Measurements from ENCODE around the gene AXL. TPM values are rescaled to one million over a fixed set of nuclear protein-coding genes. Genes with fewer than 3 reads are reported as not detected.

AXL gene
- total RNA-seq, 4 donors from 2014 or later = 72.0 to 110 (median 88.5) TPM

DNA sequence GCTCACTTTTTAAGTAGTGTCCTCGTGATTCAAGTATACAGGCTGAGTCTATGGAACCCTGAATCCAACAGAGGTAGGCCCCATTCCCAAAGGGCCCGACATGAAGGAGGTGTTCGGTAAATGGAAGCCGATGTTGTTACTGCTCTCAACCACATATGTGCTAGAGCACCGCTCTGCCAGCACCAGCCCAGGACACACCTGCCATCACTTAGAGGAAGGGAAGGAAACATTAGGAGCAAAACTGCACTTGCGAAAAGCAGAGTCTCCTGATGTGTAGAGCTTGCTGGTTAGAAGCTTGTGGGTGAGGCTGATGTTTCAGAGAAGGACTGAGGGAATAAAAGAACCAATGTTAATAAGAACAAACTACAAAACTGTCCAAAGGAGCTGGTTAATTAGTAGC lies 81.5 kb downstream of the AXL start:
- 84% methylated on average over 6 of the region's 6 CpGs for WGBS, 2 donors
- Histone ChIP-seq H3K27ac (peak overlapping the region; percentile 35 to 89 (median 78)), H3K4me1 (peaks cover 4 to 56% (median 42%) of the 10 kb centered on the region in 4 donors), H3K4me3 (no peak overlapping the region), H3K36me3 (peaks cover 10 to 82% (median 28%) of the 10 kb centered on the region in 3 donors), H3K27me3 (no peaks in the 10 kb centered on the region), H3K9me3 (no peaks in the 10 kb centered on the region)
- no peak for DNase-seq (ENCODE audit: low spot score in 2 of 2)
- TF ChIP-seq, protein P1, sequence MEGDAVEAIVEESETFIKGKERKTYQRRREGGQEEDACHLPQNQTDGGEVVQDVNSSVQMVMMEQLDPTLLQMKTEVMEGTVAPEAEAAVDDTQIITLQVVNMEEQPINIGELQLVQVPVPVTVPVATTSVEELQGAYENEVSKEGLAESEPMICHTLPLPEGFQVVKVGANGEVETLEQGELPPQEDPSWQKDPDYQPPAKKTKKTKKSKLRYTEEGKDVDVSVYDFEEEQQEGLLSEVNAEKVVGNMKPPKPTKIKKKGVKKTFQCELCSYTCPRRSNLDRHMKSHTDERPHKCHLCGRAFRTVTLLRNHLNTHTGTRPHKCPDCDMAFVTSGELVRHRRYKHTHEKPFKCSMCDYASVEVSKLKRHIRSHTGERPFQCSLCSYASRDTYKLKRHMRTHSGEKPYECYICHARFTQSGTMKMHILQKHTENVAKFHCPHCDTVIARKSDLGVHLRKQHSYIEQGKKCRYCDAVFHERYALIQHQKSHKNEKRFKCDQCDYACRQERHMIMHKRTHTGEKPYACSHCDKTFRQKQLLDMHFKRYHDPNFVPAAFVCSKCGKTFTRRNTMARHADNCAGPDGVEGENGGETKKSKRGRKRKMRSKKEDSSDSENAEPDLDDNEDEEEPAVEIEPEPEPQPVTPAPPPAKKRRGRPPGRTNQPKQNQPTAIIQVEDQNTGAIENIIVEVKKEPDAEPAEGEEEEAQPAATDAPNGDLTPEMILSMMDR (IDR thresholded peaks at IDR 0.05) = no peak
- TF ChIP-seq POLR2A (IDR thresholded peaks at IDR 0.05) (no peak), EP300 (IDR thresholded peaks at IDR 0.05) (no peak)

DNA sequence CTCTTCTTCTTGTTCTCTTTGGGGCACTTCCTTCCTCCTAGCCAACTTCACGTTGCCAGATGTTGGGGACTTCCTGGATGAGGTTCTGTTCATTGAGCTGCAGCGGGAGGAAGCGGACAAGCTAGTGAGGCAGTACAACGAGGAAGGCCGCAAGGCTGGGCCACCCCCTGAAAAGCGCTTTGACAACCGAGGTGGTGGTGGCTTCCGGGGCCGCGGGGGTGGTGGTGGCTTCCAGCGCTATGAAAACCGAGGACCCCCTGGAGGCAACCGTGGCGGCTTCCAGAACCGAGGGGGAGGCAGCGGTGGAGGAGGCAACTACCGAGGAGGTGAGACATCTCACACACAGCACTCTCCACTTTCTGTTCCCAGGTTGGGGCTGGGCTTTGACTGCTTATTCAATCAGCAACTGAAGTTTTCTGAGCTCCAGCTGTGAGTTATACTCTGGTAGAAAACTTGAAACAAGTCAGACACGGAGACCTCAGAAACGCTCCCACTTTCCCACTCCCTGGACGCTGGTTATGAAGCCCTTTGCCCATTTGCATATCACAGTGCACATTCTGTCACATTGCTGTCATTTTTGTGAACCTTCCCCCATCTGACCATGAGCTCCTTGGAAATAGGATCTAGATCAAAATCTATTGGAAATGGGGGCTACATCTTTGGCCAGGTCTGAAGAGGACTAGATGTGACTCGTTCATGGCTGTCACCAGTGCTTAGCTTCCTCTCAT lies 83.8 kb downstream of the AXL start:
- 77 to 83% methylated on average over 21 of the region's 21 CpGs for WGBS, 2 donors
- Histone ChIP-seq H3K36me3 (peaks cover 10 to 74% (median 34%) of the 10 kb centered on the region in 3 donors), H3K4me3 (no peak overlapping the region), H3K4me1 (peaks cover 4 to 37% (median 25%) of the 10 kb centered on the region in 4 donors), H3K9me3 (no peaks in the 10 kb centered on the region), H3K27me3 (no peaks in the 10 kb centered on the region), H3K27ac (peak overlapping the region in 2 of 4 donors; percentile 42 to 61)
- TF ChIP-seq POLR2A (IDR thresholded peaks at IDR 0.05) (no peak), EP300 (IDR thresholded peaks at IDR 0.05) (no peak)
- TF ChIP-seq, protein P1 (IDR thresholded peaks at IDR 0.05) = no peak
- no peak for DNase-seq (ENCODE audit: low spot score in 2 of 2)

GRCh38 chr19:41303954-41304353 lies 84.9 kb downstream of the AXL start:
- H3K4me3 ChIP-seq = no peak overlapping the region
- H3K36me3 ChIP-seq = peaks cover 10 to 70% (median 34%) of the 10 kb centered on the region in 3 donors
- H3K27me3 ChIP-seq = no peaks in the 10 kb centered on the region
- 91 to 96% methylated on average over 13 of the region's 14 CpGs for WGBS, 2 donors
- no peaks in the 10 kb centered on the region for H3K9me3 ChIP-seq
- DNase-seq (ENCODE audit: low spot score in 2 of 2) = no peak
- H3K27ac ChIP-seq = no peak overlapping the region
- H3K4me1 ChIP-seq = peaks cover 0 to 37% (median 24%) of the 10 kb centered on the region in 4 donors
- TF ChIP-seq, protein P1 (IDR thresholded peaks at IDR 0.05) = no peak
- TF ChIP-seq POLR2A (IDR thresholded peaks at IDR 0.05) (no peak), EP300 (IDR thresholded peaks at IDR 0.05) (no peak)

- 78 to 87% methylated on average over 4 of the region's 4 CpGs for WGBS, 2 donors
These were observed 85.9 kb downstream of the AXL start for GRCh38 chr19:41304706-41305483.

More at GRCh38 chr19:41304706-41305483, 85.9 kb downstream of the AXL start:
- TF ChIP-seq POLR2A (IDR thresholded peaks at IDR 0.05) = no peak
- TF ChIP-seq, protein P1 (IDR thresholded peaks at IDR 0.05) = no peak
- TF ChIP-seq EP300 (IDR thresholded peaks at IDR 0.05) = no peak
- Histone ChIP-seq H3K4me1 (peaks cover 0 to 32% (median 18%) of the 10 kb centered on the region in 4 donors), H3K27me3 (no peaks in the 10 kb centered on the region), H3K27ac (peak overlapping the region in 1 of 4 donors; percentile 1), H3K4me3 (no peak overlapping the region), H3K36me3 (peaks cover 10 to 70% (median 34%) of the 10 kb centered on the region in 3 donors), H3K9me3 (no peaks in the 10 kb centered on the region)
- DNase-seq (ENCODE audit: low spot score in 2 of 2) = no peak

All from tibial nerve (tissue), 4 donors.